ENCODE results near the gene NCDN.

NCDN gene

GRCh38 chr1:35605867-35606182, 48.2 kb downstream of the NCDN start:
- TF ChIP-seq Cebpa-rat (IDR thresholded peaks at IDR 0.05): no peak
- Histone ChIP-seq H3K9ac (no peak overlapping the region), H3K4me1 (no peaks in the 10 kb centered on the region), H3K9me3 (replicated peaks in 1 of 11) (peaks cover 0 to 4% (median 0%) of the 10 kb centered on the region in 11 experiments; a peak in 2 of 22 replicates), H3K4me2 (no peak overlapping the region), H3K4me3 (no peak overlapping the region), H4K20me1 (peaks cover 17 to 81% (median 48%) of the 10 kb centered on the region in 11 experiments; a peak in 20 of 22 replicates), H3K27ac (no peak overlapping the region), H3K27me3 (no peaks in the 10 kb centered on the region), H3K36me3 (peaks cover 98 to 100% (median 100%) of the 10 kb centered on the region in 11 experiments)

- Histone ChIP-seq H3K4me2 (no peak overlapping the region), H3K4me1 (no peaks in the 10 kb centered on the region), H3K27ac (no peak overlapping the region), H3K9me3 (replicated peaks in 1 of 11) (peaks cover 0 to 4% (median 0%) of the 10 kb centered on the region in 11 experiments; a peak in 2 of 22 replicates), H3K9ac (no peak overlapping the region), H4K20me1 (peaks cover 43 to 100% (median 73%) of the 10 kb centered on the region in 11 experiments), H3K27me3 (no peaks in the 10 kb centered on the region), H3K4me3 (no peak overlapping the region), H3K36me3 (peaks cover 94 to 100% (median 99%) of the 10 kb centered on the region in 11 experiments)
- no peak for TF ChIP-seq Cebpa-rat (IDR thresholded peaks at IDR 0.05)
Measured at GRCh38 chr1:35611655-35612054, 54.1 kb downstream of the NCDN start.

- Histone ChIP-seq H3K4me1 (no peaks in the 10 kb centered on the region), H3K9ac (no peak overlapping the region), H3K4me2 (no peak overlapping the region), H3K9me3 (replicated peaks in 1 of 11) (no peaks in the 10 kb centered on the region), H3K4me3 (no peak overlapping the region), H3K27me3 (no peaks in the 10 kb centered on the region), H4K20me1 (peaks cover 39 to 100% (median 81%) of the 10 kb centered on the region in 11 experiments), H3K27ac (no peak overlapping the region), H3K36me3 (peaks cover 91 to 100% (median 98%) of the 10 kb centered on the region in 11 experiments)
- no peak for TF ChIP-seq Cebpa-rat (IDR thresholded peaks at IDR 0.05)
Measured at GRCh38 chr1:35615440-35615839, 57.8 kb downstream of the NCDN start.
